ENCODE measurements around the gene RAD51B.

Gene RAD51B

GRCh38 chr14:68503186-68503825 is 683.7 kb downstream of the RAD51B start:
- no peak for DNase-seq (ENCODE audit: low read depth in 2 of 2)

GRCh38 chr14:68504861-68505260 is 685.3 kb downstream of the RAD51B start:
- no peak for DNase-seq (ENCODE audit: low read depth in 2 of 2)

GRCh38 chr14:68506021-68506644 is 686.6 kb downstream of the RAD51B start:
- DNase-seq (ENCODE audit: low read depth in 2 of 2) = no peak

- DNase-seq (ENCODE audit: low read depth in 2 of 2) = no peak
Observed at GRCh38 chr14:68506645-68507419, 687.3 kb downstream of the RAD51B start.

DNA sequence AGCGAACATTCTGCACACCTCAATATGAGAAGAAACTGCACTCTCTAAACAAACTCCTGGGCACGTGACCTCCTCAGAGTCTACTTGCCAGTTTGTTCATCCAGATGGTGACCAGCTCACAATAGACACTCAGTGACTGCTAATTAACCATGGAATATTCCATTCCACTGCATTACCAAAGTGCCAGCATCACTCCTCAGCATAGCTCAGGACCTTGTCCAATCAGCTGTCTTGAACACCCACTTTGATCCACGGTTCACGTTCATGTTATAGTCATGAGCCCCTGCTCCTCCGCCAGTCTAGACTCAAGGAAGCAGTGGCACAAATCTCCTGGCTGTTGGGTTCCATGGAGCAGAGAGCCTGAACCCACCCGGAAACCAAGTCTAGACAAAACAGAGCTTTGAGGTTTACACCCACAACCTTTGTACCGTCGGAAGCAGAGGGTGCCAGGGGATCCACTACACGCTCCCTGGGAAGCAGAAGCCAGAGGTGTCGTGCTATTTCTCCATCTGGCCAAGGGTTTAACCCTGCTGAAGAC is 688.0 kb downstream of the RAD51B start:
- no peak for DNase-seq (ENCODE audit: low read depth in 2 of 2)

DNA sequence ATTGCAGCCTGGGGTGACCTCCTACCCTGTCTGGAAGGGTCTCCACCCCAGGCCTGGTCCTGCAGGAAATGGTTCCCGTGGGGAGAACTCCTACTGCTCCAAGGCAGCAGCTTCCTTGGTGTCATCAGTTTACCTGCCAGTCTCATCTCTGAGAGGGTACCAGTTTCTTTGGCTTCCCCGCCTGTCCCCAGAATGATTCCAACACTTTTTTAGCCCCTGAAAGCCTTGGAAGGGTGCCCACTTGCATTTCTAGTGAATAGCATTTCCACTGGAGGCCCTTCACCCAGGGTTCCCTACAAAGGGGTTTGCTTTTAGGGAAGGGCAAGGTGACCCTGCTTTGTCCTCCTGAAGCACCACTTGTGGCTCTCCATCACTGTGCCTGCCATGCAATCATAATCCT is 689.0 kb downstream of the RAD51B start:
- no peak for DNase-seq (ENCODE audit: low read depth in 2 of 2)

- DNase-seq (ENCODE audit: low read depth in 2 of 2) = no peak
Observed at GRCh38 chr14:68509188-68509983, 689.8 kb downstream of the RAD51B start.

DNA sequence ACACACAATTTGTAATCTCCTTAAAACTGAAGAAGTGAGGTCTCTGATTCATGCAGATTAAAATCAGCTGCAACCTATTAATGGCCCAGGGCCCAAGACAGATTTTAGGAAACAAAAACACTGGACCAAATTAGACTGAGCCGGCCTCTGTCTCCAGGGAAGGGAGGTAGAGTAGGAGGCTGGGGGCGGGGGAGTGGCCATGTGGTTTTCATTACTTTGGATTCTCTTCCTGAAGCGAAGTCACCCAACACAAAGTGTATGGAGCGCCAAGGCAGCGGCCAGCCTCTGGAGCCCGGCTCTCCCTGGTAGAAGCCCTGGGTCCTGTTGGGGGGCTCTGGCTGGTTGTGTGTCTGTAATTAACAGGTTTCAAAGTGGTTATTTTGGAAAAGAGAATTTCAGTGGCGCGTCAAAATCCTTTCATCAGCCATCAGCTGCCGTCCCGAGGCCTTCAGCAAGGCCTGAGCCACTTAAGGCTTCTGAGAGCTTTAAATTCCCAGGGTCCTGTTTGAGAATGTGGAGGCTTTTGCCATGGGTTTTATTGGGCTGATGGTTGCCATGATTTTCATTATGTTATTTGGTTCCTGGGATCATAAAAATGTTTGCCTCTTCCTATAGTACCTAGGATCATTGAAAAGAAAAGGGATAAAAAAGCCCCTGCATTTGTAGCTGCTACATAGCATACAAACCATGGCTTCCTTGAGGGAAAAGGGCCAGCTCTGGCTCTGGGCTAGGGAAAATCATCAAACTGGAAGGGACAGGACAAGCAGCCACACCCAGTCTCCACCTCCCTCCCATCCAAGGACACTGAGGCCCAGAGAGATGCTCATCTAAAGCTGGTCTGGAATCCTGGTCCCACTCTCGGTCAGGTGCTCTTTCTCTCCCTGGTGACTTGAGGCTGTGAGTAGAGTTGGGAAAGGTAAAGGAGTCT is 690.9 kb downstream of the RAD51B start:
- DNase-seq (ENCODE audit: low read depth in 2 of 2) = no peak

DNA sequence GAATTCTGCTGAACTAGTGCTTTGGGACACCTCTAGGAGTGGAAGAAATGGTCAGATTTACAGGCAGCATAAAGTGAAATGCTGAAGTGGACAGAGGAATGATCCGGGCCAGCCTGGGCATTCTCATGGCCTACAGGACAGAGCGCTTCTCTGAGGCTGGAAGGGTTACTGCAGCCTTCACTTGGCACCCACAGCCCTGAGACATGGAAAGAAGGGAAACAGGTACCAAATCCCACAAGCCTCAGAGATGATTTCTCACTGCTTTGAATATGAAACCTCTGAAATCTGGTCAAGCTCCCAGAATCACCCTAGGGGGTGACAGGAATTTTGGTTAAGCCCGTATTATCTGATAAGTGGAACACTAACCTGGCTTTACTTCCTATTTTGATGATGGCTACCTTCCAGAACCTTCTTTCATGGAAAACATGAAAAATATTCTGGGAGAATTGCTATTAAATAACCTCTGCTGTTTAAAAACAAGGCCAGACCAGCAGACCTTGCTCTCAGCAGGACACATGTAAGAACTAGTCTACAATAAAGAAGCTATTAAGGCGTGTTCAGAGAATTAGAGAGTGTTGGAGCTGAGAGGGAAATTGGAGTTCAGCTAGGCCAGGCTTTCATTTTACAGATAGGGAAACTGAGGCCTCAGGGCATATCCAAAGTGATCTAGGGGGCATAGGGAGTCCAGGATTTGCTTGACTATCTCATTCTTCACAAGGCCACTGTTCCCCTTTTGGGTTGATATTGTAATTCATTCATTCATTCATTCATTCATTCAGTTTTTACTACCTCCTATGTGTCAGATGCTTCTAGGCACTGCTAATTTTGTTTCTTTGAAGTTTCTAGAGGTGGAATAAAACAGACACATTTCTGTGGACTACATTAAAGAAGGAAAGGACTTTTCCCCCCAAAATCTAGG is 691.8 kb downstream of the RAD51B start:
- DNase-seq (ENCODE audit: low read depth in 2 of 2) = no peak

- no peak for DNase-seq (ENCODE audit: low read depth in 2 of 2)
Observed at GRCh38 chr14:68512088-68512487, 692.5 kb downstream of the RAD51B start.

DNA sequence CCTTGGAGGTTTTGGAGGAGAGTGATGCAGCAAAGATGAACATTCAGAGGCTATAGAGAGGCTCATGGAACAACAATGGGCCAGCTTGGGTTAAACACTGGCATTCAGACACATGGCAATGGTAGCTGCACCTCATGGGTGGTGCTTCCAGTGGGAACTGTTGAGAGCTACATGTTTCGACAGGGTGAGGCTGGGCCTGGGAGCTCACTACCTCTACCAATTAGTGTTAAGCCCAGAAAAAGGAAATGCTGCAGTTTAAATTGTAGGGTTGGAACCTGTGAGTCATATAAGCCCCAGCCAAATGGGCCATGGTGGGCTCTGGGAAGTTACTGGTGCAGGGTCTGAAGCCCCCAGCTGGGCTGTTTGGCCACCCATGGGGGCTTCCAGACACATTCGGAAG is 693.6 kb downstream of the RAD51B start:
- no peak for DNase-seq (ENCODE audit: low read depth in 2 of 2)

DNA sequence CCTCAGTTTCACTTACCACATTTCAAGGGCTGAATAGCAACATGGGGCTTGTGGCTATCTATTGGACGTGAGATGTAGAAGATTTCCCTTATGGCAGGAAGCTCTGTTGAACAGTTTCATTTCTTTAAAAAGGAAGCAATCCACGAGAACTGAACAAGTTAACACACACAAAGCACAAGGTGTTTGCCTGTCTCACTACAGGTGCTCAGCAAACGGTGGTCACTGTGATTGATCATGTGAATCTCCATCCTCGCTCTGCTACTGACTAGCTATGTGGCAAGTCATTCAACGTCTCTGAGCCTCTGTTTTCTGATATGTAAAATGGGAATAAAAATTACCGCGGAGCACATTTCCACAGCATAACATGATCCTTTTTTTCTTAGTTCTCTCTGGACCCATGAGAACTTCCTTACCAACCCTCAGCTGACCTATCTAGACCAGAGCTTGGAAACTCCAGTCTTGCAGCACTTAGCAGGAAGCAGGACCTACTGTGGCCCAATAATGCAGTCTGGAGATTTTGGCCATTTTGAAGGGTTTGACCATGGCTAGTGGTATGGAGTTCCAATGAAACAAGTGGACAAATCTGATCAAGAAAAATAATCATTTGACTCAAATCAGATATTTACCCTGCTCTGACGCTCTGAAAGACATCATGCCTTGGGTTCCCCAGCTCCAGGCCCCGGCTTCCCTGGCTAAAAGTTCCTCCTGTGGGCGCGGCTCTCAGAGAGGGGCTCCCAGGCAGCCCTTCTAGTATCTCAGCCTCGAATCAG is 694.4 kb downstream of the RAD51B start:
- no peak for DNase-seq (ENCODE audit: low read depth in 2 of 2)

GRCh38 chr14:68514608-68515194 is 695.1 kb downstream of the RAD51B start:
- no peak for DNase-seq (ENCODE audit: low read depth in 2 of 2)

- DNase-seq (ENCODE audit: low read depth in 2 of 2) = no peak
Observed at GRCh38 chr14:68516342-68516741, 696.8 kb downstream of the RAD51B start.

DNA sequence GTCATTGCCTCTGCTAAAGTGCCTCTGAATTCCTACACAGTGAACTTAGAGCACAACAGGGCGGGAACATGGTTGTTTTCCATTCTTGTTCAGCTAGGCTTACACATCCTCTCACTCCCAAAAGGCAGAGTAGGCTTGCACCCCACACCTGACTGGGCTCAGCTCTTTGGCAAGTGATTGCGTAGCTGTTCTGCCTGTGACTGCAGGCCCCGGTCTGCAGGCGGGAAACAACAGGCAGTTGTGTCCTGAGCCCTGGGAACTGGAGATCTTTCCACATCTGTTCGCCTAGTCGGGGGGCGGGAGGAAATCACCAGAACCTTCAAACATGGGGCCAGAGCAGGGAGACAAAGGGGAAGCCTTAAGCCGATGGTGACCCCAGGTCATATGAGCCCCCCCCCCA is 698.6 kb downstream of the RAD51B start:
- DNase-seq (ENCODE audit: low read depth in 2 of 2) = no peak

GRCh38 chr14:68518761-68519670 is 699.4 kb downstream of the RAD51B start:
- DNase-seq (ENCODE audit: low read depth in 2 of 2) = no peak

- no peak for DNase-seq (ENCODE audit: low read depth in 2 of 2)
Observed at GRCh38 chr14:68519671-68520187, 700.1 kb downstream of the RAD51B start.

Measured in stimulated activated CD4-positive, alpha-beta T cell treated with anti-CD3 and anti-CD28 coated beads, Interleukin-12 subunit alpha, Interleukin-12 subunit beta, amount 100 ng/mL, for 24 hours (primary cell).